Upper lobe of right lung (tissue), 1 donor: Measurements from ENCODE around the gene PRCP. TPM values are rescaled to one million over a fixed set of nuclear protein-coding genes. Genes with fewer than 3 reads are reported as not detected.

ENCODE experiments used
- ATAC-seq: fragments of 200-7000 bp; cut with Tn5 transposase; one replicate; pipeline ENCODE4 v1.9.1; 2020; ENCODE audit warnings: mild to moderate bottlenecking, moderate library complexity
- DNase-seq: peaks from one replicate; pipeline ENCODE4 v3.0.0-alpha.2; 2020
- H3K27ac ChIP-seq: fragments of 200-600 bp; one replicate; pipeline ENCODE4 v1.8.0; 2022
- H3K27me3 ChIP-seq: fragments of 200-600 bp; one replicate; pipeline ENCODE4 v1.8.0; 2022; ENCODE audit warnings: mild to moderate bottlenecking
- H3K36me3 ChIP-seq: fragments of 200-600 bp; one replicate; pipeline ENCODE4 v1.8.0; 2022
- H3K4me1 ChIP-seq: fragments of 200-600 bp; one replicate; pipeline ENCODE4 v1.8.0; 2022
- H3K4me3 ChIP-seq: fragments of 200-600 bp; one replicate; pipeline ENCODE4 v1.8.0; 2022; ENCODE audit warnings: mild to moderate bottlenecking
- H3K9me3 ChIP-seq: fragments of 200-600 bp; one replicate; pipeline ENCODE4 v1.8.0; 2022
- intact Hi-C: fragments of 100-400 bp; cut with DNase I; formaldehyde crosslinking; loops from one replicate; pipeline ENCODE4 v1.11.0; 2022
- total RNA-seq: library from RNA; stranded (reverse); fragmentation: NEBNext Ultra II Directional; extraction: Animal tissue kit (Norgen Biotek cat#: 25700); gene quantifications from one replicate; pipeline ENCODE4 v1.2.1, GENCODE V29; 2021
- TF ChIP-seq, protein P1 (sequence below): fragments of 200-600 bp; IDR thresholded peaks from one replicate; pipeline ENCODE4 v1.8.0; 2022; ENCODE audit warnings: antibody characterized with exemption
- donor health status: DM: no; HTN: yes; CAD: no; lungs with severe emphysema.

Gene PRCP
- total RNA-seq, 1 donor from 2014 or later = 91.3 TPM

DNA sequence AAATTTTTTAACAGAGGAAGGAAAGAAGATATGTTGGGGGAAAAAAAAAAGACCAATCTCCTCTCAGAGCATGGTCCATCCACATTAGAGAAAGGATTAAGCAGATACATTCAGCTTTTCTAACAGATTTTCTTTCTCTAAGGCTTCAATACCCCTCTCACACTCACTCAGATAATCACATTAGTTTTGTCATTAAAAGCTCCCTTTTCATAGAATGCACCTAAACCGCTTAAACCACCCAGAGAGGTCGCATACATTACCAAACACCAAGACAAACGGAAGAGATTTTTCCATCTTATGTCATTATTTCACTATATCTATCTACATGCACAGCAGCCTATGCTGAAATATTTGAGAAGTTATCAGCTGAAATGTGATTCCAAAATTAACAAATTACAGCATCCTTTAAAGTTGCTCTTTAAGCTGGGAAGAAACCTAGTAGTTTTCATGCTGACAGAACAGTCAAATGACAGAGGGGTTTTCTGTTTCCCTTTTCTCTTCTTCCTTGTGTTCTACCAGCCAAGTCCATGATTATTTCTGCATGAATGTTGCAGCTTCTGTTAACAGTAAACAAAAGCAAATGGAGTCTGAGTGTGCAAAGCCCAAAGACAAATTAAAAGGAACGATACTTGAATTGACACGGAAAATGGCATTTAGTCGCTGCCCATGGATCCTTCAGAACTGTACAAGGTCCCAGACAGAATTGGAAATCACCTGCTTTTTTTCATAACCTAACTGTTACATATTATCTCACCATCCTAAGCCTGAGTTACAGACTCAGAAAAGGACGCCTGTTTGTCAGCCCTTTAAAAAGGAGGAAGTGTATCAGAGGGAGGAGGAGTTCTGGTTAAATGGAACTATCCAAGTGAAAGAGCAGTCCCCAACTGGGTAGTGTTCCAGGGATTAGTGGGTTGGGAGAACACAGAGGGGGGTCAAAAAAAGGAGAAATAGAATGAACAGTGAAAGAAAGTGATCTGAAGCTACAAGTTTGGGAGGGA, 54.6 kb downstream of the PRCP start:
- Histone ChIP-seq H3K9me3 (no peaks in the 10 kb centered on the region), H3K27me3 (no peaks in the 10 kb centered on the region), H3K4me1 (no peaks in the 10 kb centered on the region), H3K36me3 (peaks cover 17% of the 10 kb centered on the region), H3K4me3 (no peak overlapping the region), H3K27ac (no peak overlapping the region)
- TF ChIP-seq, protein P1, sequence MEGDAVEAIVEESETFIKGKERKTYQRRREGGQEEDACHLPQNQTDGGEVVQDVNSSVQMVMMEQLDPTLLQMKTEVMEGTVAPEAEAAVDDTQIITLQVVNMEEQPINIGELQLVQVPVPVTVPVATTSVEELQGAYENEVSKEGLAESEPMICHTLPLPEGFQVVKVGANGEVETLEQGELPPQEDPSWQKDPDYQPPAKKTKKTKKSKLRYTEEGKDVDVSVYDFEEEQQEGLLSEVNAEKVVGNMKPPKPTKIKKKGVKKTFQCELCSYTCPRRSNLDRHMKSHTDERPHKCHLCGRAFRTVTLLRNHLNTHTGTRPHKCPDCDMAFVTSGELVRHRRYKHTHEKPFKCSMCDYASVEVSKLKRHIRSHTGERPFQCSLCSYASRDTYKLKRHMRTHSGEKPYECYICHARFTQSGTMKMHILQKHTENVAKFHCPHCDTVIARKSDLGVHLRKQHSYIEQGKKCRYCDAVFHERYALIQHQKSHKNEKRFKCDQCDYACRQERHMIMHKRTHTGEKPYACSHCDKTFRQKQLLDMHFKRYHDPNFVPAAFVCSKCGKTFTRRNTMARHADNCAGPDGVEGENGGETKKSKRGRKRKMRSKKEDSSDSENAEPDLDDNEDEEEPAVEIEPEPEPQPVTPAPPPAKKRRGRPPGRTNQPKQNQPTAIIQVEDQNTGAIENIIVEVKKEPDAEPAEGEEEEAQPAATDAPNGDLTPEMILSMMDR = no peak
- DNase-seq (no peak), ATAC-seq (no peak)
- intact Hi-C loops = no loop called here

DNA sequence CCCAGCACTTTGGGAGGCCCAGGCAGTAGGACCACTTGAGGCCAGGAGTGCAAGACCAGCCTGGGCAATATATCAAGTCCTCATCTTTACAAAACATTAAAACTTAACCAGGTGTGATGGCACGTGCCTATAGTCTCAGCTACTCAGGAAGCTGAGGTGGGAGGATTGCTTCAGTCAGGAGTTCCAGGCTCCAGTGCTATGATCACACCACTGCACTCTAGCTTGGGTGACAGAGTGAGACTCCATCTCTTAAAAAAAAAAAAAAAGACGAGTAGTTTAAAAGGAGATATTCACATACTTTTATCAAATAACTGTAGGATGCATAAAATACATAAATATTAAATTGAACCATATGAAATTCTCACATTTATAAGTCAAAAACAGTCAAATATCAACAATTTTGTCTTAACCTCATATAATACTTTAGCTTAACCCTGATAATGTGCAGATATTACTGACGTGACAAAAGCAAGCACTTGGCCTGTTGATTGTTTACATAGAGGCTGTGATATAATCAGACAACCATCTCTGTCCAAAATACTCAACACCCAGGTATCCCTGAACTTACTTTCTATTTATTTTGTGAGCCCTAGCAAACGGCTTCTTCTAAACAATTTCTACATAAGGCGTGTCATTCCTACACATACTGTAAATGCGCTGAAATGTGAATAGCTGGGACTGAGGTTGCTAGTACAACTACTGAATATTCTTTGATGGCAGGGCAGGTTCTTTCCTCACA, 57.0 kb downstream of the PRCP start:
- DNase-seq = no peak
- intact Hi-C loops = no loop called here
- TF ChIP-seq, protein P1 = no peak
- no peak for ATAC-seq
- no peaks in the 10 kb centered on the region for H3K4me1 ChIP-seq
- no peaks in the 10 kb centered on the region for H3K9me3 ChIP-seq
- peaks cover 6% of the 10 kb centered on the region for H3K36me3 ChIP-seq
- no peaks in the 10 kb centered on the region for H3K27me3 ChIP-seq
- no peak overlapping the region for H3K27ac ChIP-seq
- no peak overlapping the region for H3K4me3 ChIP-seq

DNA sequence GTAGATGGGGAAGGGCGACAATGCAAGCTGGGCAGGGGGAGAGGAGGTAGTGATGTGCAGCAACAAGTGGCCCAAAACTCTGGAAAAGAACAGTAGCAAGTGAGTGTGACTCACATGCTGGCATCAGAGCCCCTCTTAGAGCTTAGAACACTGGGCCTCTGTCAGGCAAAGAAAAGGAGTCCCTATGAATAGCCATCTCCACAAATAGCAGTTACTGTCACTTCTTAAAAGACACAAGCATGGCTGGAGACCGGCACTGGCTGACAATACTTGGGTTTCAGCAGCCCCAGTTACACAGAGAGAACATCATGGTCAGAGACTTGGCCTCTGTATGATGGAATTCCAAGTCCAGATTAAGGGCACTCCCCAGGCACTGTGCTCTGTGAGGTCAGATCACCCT, 58.2 kb downstream of the PRCP start:
- Histone ChIP-seq H3K4me1 (no peaks in the 10 kb centered on the region), H3K27ac (no peak overlapping the region), H3K27me3 (no peaks in the 10 kb centered on the region), H3K36me3 (peaks cover 18% of the 10 kb centered on the region), H3K9me3 (no peaks in the 10 kb centered on the region), H3K4me3 (no peak overlapping the region)
- ATAC-seq (no peak), DNase-seq (no peak)
- TF ChIP-seq, protein P1 = no peak
- intact Hi-C loops = no loop called here

DNA sequence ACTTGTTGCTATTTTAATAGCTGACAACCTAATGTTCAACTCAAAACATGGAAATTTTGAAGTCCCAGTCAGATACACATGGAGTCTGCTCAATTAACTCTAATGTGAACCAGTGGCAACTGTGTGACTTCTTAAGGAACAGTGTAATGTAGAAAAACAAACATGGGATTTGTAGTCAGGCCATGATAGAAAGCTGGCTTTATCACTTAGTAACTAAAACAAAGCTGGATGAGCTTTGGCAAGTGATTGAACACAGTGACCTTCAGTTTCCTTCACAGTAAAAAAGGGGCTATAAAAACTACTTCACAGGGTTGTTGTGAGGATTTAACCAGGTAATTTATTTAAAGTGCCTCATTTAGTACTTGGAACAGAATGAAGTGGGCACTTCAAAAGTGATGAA, 62.6 kb downstream of the PRCP start:
- peaks cover 28% of the 10 kb centered on the region for H3K36me3 ChIP-seq
- H3K4me1 ChIP-seq = no peaks in the 10 kb centered on the region
- H3K27me3 ChIP-seq = no peaks in the 10 kb centered on the region
- intact Hi-C loops = no loop called here
- TF ChIP-seq, protein P1 = no peak
- H3K9me3 ChIP-seq = no peaks in the 10 kb centered on the region
- no peak for ATAC-seq
- no peak overlapping the region for H3K4me3 ChIP-seq
- H3K27ac ChIP-seq = no peak overlapping the region
- no peak for DNase-seq

DNA sequence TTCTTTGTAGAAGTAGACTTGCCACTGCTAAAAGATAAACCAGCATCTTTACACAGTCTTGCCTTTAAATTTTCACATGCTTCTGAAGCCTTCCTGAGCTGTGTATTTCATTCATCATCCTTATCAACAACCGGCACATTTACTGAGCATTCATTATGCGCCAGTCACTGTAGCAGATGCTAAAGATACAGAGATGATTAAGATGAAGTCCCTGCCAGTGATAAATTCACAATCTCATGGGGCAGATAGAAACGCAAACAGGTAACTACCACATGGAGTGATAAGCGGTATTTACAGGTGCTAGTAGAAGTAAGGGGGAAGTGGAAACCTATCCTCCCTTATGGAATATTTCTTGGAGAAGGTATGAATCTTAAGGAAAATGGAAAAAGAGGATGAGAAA, 67.2 kb downstream of the PRCP start:
- Histone ChIP-seq H3K27me3 (no peaks in the 10 kb centered on the region), H3K4me1 (no peaks in the 10 kb centered on the region), H3K27ac (no peak overlapping the region), H3K4me3 (no peak overlapping the region), H3K9me3 (no peaks in the 10 kb centered on the region), H3K36me3 (peaks cover 20% of the 10 kb centered on the region)
- TF ChIP-seq, protein P1 = no peak
- no peak for DNase-seq
- intact Hi-C loops = no loop called here
- ATAC-seq = no peak
